Measurements from ENCODE around the gene USP9X.

- TF ChIP-seq CTCF (conservative IDR thresholded peaks at IDR 0.05; ENCODE audit: low read depth in 2 of 2) (no peak), POLR2AphosphoS5 (IDR thresholded peaks at IDR 0.05; ENCODE audit: low read depth) (no peak), EZH2 (IDR thresholded peaks at IDR 0.05; ENCODE audit: low read depth, unreplicated experiment) (no peak), EZH2phosphoT487 (IDR thresholded peaks at IDR 0.05; ENCODE audit: unreplicated experiment) (no peak), ZNF114 (CRISPR knock-in tag; IDR thresholded peaks at IDR 0.05) (no peak), REST (IDR thresholded peaks at IDR 0.05; ENCODE audit: unreplicated experiment) (no peak)
Measured at GRCh38 chrX:41085878-41086626, 807 bp downstream of the USP9X start.
